ENCODE results near the gene THSD4.

DNA sequence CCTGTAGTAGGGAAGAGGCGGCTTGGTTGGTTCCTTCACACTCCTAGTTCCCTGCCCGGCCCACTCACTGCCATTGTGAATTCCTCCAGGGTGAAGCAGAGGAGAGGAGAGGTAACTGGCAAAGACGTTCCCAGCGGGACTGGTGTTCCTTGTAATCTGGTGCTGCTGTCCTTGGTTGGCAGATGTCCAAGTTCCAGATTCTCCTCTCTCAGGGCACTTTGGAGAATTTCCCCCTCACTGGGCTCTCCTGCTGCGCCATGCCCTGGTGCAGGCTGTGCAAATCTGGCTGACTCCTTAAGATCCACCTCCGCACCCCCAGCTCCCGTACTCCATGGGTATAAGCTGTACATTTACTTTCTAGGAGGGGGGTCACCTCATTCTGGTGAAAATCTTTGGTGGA, 37.3 kb downstream of the THSD4 start:
- TF ChIP-seq CTCF (conservative IDR thresholded peaks at IDR 0.05) (no peak), EZH2 (IDR thresholded peaks at IDR 0.05; ENCODE audit: low read depth) (no peak)
